PFSK-1 (cell line): ENCODE data around the gene C1QBP.

Experiments used
- FOXP2 ChIP-seq: optimal IDR thresholded peaks from 2 replicates; pipeline ENCODE3; 2011; ENCODE audit warnings: borderline replicate concordance, control low read depth, inconsistent platforms; ENCODE audit not compliant: insufficient read depth; ENCODE audit errors: extremely low read length, extremely low read depth
- POLR2AphosphoS5 ChIP-seq: IDR thresholded peaks from 2 replicates; pipeline ENCODE4 v1.6.1; 2012; ENCODE audit warnings: low read depth, mild to moderate bottlenecking, control low read depth, low read length, moderate library complexity
- SIN3A ChIP-seq: IDR thresholded peaks from 2 replicates; pipeline ENCODE4 v1.6.1; 2012; ENCODE audit warnings: mild to moderate bottlenecking, low read length, moderate library complexity, borderline replicate concordance; ENCODE audit not compliant: insufficient read depth
- TAF1 ChIP-seq: IDR thresholded peaks from 2 replicates; pipeline ENCODE4 v1.6.1; 2012; ENCODE audit warnings: low read length, control low read depth, borderline replicate concordance; ENCODE audit not compliant: insufficient read depth
- TF ChIP-seq, protein P1 (sequence below), 2 experiments: IDR thresholded peaks; 2 replicates each; pipeline versions ENCODE4 v1.6.1 to v1.8.0; 2011 to 2012; ENCODE audit warnings: low read depth in 2 of 2, low read length in 2 of 2, control low read depth in 1 of 2, inconsistent platforms in 1 of 2, mild to moderate bottlenecking in 1 of 2, moderate library complexity in 1 of 2; ENCODE audit not compliant: insufficient read depth in 1 of 2

The C1QBP gene

DNA sequence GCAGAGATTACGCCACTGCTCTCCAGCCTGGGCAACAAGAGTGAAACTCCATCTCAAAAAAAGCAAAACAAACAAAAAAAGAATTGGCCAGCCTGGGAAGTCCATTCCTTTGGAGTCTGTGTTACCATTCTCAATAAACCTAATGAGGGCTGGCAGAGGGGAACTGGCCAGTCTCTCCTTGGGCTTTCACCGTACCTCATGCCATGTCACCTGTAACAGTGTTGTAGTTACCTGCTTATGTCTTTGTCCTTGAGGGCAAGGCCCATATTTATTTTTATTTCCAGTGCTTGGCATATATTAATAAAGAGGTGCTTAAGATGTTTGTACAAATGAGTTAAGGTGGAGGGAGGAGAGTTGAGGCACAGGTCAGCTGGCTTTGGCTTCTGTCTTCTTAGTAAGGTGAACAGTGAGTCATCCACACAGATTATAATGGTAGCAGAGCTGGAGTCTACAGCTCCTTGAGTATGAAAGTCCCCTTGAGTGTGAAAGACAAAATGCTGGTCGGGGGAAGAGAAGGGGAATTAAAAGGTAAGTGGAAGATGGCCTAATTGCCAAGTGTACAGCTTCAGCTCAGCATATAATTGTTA is 8.4 kb downstream of the C1QBP start:
- no peak for TF ChIP-seq SIN3A
- TF ChIP-seq, protein P1, sequence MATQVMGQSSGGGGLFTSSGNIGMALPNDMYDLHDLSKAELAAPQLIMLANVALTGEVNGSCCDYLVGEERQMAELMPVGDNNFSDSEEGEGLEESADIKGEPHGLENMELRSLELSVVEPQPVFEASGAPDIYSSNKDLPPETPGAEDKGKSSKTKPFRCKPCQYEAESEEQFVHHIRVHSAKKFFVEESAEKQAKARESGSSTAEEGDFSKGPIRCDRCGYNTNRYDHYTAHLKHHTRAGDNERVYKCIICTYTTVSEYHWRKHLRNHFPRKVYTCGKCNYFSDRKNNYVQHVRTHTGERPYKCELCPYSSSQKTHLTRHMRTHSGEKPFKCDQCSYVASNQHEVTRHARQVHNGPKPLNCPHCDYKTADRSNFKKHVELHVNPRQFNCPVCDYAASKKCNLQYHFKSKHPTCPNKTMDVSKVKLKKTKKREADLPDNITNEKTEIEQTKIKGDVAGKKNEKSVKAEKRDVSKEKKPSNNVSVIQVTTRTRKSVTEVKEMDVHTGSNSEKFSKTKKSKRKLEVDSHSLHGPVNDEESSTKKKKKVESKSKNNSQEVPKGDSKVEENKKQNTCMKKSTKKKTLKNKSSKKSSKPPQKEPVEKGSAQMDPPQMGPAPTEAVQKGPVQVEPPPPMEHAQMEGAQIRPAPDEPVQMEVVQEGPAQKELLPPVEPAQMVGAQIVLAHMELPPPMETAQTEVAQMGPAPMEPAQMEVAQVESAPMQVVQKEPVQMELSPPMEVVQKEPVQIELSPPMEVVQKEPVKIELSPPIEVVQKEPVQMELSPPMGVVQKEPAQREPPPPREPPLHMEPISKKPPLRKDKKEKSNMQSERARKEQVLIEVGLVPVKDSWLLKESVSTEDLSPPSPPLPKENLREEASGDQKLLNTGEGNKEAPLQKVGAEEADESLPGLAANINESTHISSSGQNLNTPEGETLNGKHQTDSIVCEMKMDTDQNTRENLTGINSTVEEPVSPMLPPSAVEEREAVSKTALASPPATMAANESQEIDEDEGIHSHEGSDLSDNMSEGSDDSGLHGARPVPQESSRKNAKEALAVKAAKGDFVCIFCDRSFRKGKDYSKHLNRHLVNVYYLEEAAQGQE (IDR thresholded peaks at IDR 0.05; ENCODE audit: insufficient read depth in 1 of 2, low read depth in 2 of 2, low read length in 2 of 2): no peak
- TF ChIP-seq POLR2AphosphoS5: no peak
- no peak for TF ChIP-seq TAF1
- no peak for TF ChIP-seq FOXP2

DNA sequence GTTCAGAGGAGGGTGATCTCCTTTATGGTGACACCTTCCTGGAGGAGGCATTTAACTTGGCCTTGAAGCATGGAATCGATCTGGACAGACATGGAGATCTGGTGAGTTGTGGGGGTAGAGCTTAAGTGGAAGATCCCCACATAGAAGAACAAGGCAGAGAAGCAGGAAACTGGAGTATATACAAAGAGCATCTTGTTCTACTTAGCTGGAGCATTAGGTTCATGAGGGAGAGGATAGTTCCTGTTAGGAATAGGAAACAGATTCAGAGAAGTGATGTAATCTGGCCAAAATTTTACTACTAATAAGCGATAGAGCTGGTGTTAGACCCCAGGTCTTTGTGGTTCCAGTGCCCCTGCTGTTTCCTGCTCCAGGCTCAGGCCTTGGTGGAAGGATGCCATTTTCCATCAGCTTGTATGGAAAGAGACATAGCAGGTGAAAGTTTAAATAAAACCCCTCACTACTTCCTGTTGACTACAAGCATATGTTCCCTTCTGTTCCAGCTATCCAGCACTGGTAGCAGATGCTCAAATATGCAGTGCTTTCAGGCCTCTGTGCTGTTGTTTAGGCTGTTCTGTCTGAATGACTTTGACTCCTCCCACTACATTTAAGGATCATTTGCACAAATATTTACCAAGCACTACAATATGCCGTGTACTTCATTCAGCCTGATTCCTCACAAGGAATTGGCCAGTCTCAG is 9.6 kb downstream of the C1QBP start:
- TF ChIP-seq SIN3A: no peak
- TF ChIP-seq, protein P1 (IDR thresholded peaks at IDR 0.05; ENCODE audit: insufficient read depth in 1 of 2, low read depth in 2 of 2, low read length in 2 of 2): 0 out of 4 replicates have a peak, but pooled peaks have one; percentile 9 to 24

DNA sequence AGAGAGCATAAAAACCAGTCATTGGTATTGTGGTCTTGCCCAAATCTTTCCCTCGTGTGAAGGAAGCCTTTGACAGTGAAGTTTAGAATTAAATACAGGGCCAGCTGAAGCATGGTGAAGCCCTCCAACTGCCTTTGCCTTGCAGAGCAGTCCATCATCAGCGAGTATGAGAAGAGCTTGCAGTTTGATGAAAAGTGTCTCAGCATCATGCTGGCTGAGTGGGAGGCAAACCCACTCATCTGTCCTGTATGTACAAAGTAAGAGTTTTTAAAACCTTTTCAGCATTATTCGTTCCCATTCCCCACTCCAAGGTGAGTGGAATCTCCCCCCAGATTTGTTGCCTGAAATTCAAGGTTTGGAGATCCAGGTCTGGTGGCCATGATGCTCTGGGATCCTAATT is 13.1 kb downstream of the C1QBP start:
- no peak for TF ChIP-seq SIN3A

DNA sequence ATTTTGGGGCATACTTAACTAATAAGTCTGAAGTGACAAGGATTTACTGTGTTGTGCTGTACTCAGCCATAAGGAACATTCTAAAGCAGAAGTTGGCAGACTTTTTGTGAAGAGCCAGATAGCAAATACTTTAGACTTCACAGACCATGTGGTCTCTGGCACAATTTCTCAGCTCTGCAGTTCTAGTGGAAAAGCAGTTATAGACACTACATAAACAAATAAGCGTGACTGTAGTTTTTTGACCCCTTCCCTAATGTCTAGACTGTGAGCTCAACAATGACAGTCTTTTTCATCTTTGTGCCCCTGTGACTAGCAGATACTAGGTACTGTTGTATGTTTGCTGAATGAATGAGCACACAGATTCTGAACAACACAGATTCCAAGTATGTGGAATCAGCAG is 14.0 kb downstream of the C1QBP start:
- TF ChIP-seq SIN3A (no peak), POLR2AphosphoS5 (no peak), TAF1 (no peak), FOXP2 (no peak)
- TF ChIP-seq, protein P1 (IDR thresholded peaks at IDR 0.05; ENCODE audit: insufficient read depth in 1 of 2, low read depth in 2 of 2, low read length in 2 of 2): no peak

DNA sequence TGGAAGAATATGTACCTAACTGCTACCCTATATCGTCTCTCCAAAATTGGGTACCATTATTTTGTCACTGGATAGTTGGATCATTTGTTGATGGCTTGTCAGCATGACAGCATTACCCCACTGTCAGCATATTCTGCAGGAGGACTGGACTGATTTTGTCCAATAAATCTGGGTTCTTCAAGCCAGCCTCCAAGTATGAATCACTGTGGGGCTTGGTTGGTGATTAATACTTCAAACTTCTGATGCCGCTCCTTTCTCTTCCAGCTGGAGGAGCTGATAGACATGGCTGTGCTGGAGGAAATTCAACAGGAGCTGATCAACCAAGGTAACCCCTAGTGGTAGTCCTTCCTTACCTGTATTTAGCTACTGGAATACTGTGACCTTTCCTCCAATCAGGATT is 16.4 kb downstream of the C1QBP start:
- TF ChIP-seq FOXP2 (no peak), TAF1 (no peak), SIN3A (no peak), POLR2AphosphoS5 (no peak)
- TF ChIP-seq, protein P1 (IDR thresholded peaks at IDR 0.05; ENCODE audit: insufficient read depth in 1 of 2, low read depth in 2 of 2, low read length in 2 of 2): no peak
